CD14-positive monocyte (primary cell): ENCODE results near the gene TRIM23. TPM values are rescaled to one million over a fixed set of nuclear protein-coding genes. Genes with fewer than 3 reads are reported as not detected.
"Not testable (repeated sequence)": the region's sequence is repeated elsewhere in the genome, so short reads cannot be mapped to it uniquely, and the experiment has no call there.

Experiments used
- DNase-seq, 3 donors: peaks; one replicate each; pipeline ENCODE4 v3.0.0-alpha.2; 2011 to 2022
- H2AFZ ChIP-seq: 2 replicates; pipeline ENCODE4 v1.6.0; 2012; ENCODE audit warnings: mild to moderate bottlenecking, low read depth, low read length, inconsistent platforms; ENCODE audit not compliant: insufficient read depth, poor library complexity, severe bottlenecking
- H3K27ac ChIP-seq, 2 donors: 1 replicate in 1 of 2; 2 replicates in 1 of 2; pipeline ENCODE4 v1.5.1; 2012 to 2013; ENCODE audit warnings: low read length in 2 of 2, control low read depth in 1 of 2, inconsistent platforms in 1 of 2, low read depth in 1 of 2, mild to moderate bottlenecking in 1 of 2
- H3K27me3 ChIP-seq, 2 donors: one replicate each; pipeline versions ENCODE4 v1.6.0 to v1.6.1; 2011 to 2013; ENCODE audit warnings: low read length in 2 of 2; ENCODE audit not compliant: control insufficient read depth in 2 of 2, insufficient read depth in 2 of 2
- H3K36me3 ChIP-seq, 2 donors: replicated peaks in 1 of 2; 1 replicate in 1 of 2; 2 replicates in 1 of 2; pipeline versions ENCODE4 v1.5.1 to v1.6.1; 2012 to 2013; ENCODE audit warnings: low read length in 2 of 2, control low read depth in 1 of 2, inconsistent platforms in 1 of 2, mild to moderate bottlenecking in 1 of 2; ENCODE audit not compliant: insufficient read depth in 2 of 2, control insufficient read depth in 1 of 2
- H3K4me1 ChIP-seq, 2 donors: 1 replicate in 1 of 2; 2 replicates in 1 of 2; pipeline versions ENCODE4 v1.5.1 to v1.6.1; 2012 to 2013; ENCODE audit warnings: low read length in 2 of 2, control low read depth in 1 of 2, inconsistent platforms in 1 of 2, mild to moderate bottlenecking in 1 of 2, moderate library complexity in 1 of 2; ENCODE audit not compliant: insufficient read depth in 2 of 2, control insufficient read depth in 1 of 2
- H3K4me2 ChIP-seq: replicated peaks from 2 replicates; pipeline ENCODE3; 2012; ENCODE audit warnings: low read length, moderate library complexity, mild to moderate bottlenecking; ENCODE audit not compliant: poor library complexity, severe bottlenecking; ENCODE audit errors: extremely low read depth
- H3K4me3 ChIP-seq, 3 experiments: fragments of 200-600 bp in 1 of 3; sonication (generic) in 1 of 3; replicated peaks in 1 of 3; 1 replicate in 2 of 3; 2 replicates in 1 of 3; pipeline ENCODE4 v1.5.1; 2011 to 2013; ENCODE audit warnings: low read length in 3 of 3, mild to moderate bottlenecking in 3 of 3, control low read depth in 2 of 3, low read depth in 2 of 3, inconsistent platforms in 1 of 3, moderate library complexity in 1 of 3
- H3K79me2 ChIP-seq: 2 replicates; pipeline ENCODE4 v1.6.0; 2012; ENCODE audit warnings: mild to moderate bottlenecking, control low read depth, inconsistent platforms, low read length, moderate library complexity; ENCODE audit not compliant: insufficient read depth
- H3K9ac ChIP-seq: 2 replicates; pipeline ENCODE4 v1.6.0; 2017; ENCODE audit warnings: low read length, mild to moderate bottlenecking; ENCODE audit not compliant: insufficient read depth, poor library complexity, severe bottlenecking
- H3K9me3 ChIP-seq, 2 donors: replicated peaks in 1 of 2; 1 replicate in 1 of 2; 2 replicates in 1 of 2; pipeline versions ENCODE4 v1.5.1 to v1.6.1; 2012 to 2013; ENCODE audit warnings: low read length in 2 of 2, control low read depth in 1 of 2; ENCODE audit not compliant: control insufficient read depth in 1 of 2, insufficient read depth in 1 of 2
- H4K20me1 ChIP-seq: 2 replicates; pipeline ENCODE4 v1.6.0; 2012; ENCODE audit warnings: mild to moderate bottlenecking, low read length, control low read depth, moderate library complexity; ENCODE audit not compliant: insufficient read depth
- H3K27ac Mint-ChIP-seq, 7 donors: one replicate each; pipeline ENCODE4 v1.8.0; 2020; ENCODE audit warnings: mild to moderate bottlenecking in 7 of 7, mixed read lengths in 7 of 7, moderate library complexity in 6 of 7, inconsistent platforms in 2 of 7
- H3K27me3 Mint-ChIP-seq, 3 donors: one replicate each; pipeline ENCODE4 v1.8.0; 2021 to 2022; ENCODE audit warnings: low read depth in 3 of 3, mild to moderate bottlenecking in 3 of 3, mixed read lengths in 3 of 3, moderate library complexity in 3 of 3, inconsistent platforms in 1 of 3
- H3K36me3 Mint-ChIP-seq, 2 donors: one replicate each; pipeline ENCODE4 v1.8.0; 2020; ENCODE audit warnings: mixed read lengths in 2 of 2, inconsistent platforms in 1 of 2, mild to moderate bottlenecking in 1 of 2
- H3K4me1 Mint-ChIP-seq: one replicate; pipeline ENCODE4 v1.8.0; 2020; ENCODE audit warnings: mild to moderate bottlenecking, mixed read lengths
- H3K4me3 Mint-ChIP-seq, 2 donors: one replicate each; pipeline ENCODE4 v1.8.0; 2020; ENCODE audit warnings: mild to moderate bottlenecking in 2 of 2, mixed read lengths in 2 of 2, moderate library complexity in 1 of 2
- H3K9me3 Mint-ChIP-seq, 7 donors: one replicate each; pipeline ENCODE4 v1.8.0; 2020 to 2022; ENCODE audit warnings: mixed read lengths in 7 of 7, mild to moderate bottlenecking in 6 of 7, moderate library complexity in 6 of 7, inconsistent platforms in 2 of 7
- CTCF ChIP-seq: fragments of 200-600 bp; IDR thresholded peaks from one replicate; pipeline ENCODE4 v1.8.0; 2022; ENCODE audit warnings: antibody characterized with exemption, mild to moderate bottlenecking
- WGBS: methylation state at CpG from one replicate; pipeline ENCODE4 v1.1.5; 2013; ENCODE audit warnings: missing lambda C conversion rate; ENCODE audit not compliant: insufficient coverage; 5-methylcytosine and 5-hydroxymethylcytosine counted together
- intact Hi-C, 2 donors: fragments of 100-400 bp; cut with micrococcal nuclease; formaldehyde crosslinking; loops; one replicate each; pipeline versions ENCODE4 v1.15.0 to v1.15.1; 2023
- polyA plus RNA-seq, 3 donors: library from polyadenylated mRNA; depleted of rRNA in 1 of 3; unstranded in 2 of 3; stranded (reverse) in 1 of 3; fragments of 300-500 nt in 2 of 3; fragments of >200 nt in 1 of 3; fragmentation: Illumina TruSeq in 2 of 3; gene quantifications; 1 replicate in 2 of 3; 2 replicates in 1 of 3; pipeline ENCODE4 v1.2.3, GENCODE V29; 2012 to 2021

TRIM23 gene
- polyA plus RNA-seq, 3 donors: 3.2 to 5.6 (median 3.3) TPM

GRCh38 chr5:65623482-65623881, 651 bp downstream of the TRIM23 start:
- Histone ChIP-seq H3K36me3 (peaks cover 2 to 5% of the 10 kb centered on the region in 2 donors), H3K27me3 (no peaks in the 10 kb centered on the region), H2AFZ (peak overlapping the region; percentile 97), H3K9me3 (no peaks in the 10 kb centered on the region), H4K20me1 (peaks cover 10% of the 10 kb centered on the region), H3K4me1 (peaks cover 18 to 35% of the 10 kb centered on the region in 2 donors), H3K9ac (peak overlapping the region; percentile 83), H3K4me3 (peak overlapping the region; percentile 86 to 98 (median 94)), H3K4me2 (peak overlapping the region; percentile 80), H3K79me2 (peaks cover 93% of the 10 kb centered on the region), H3K27ac (peak overlapping the region in 1 of 2 donors; percentile 93)
- TF ChIP-seq CTCF: no peak
- WGBS: 33% methylated on average over 2 of the region's 9 CpGs
- Mint-ChIP-seq H3K9me3 (peaks cover 0 to 2% (median 0%) of the 10 kb centered on the region in 7 donors), H3K27ac (peak overlapping the region in 5 of 7 donors; percentile 94 to 98 (median 97)), H3K4me1 (peaks cover 27% of the 10 kb centered on the region), H3K27me3 (no peaks in the 10 kb centered on the region), H3K36me3 (peaks cover 1 to 9% of the 10 kb centered on the region in 2 donors), H3K4me3 (peak overlapping the region; percentile 90 to 99)
- no peak for DNase-seq
- intact Hi-C loops: loop anchor here (5.0 to 10.0 kb wide), 4 partner anchors 99 to 521 kb away; partner anchors contain the start of genes NLN (in 2 of the 2), SGTB (in 2 of the 2) and SREK1 (in 2 of the 2)

GRCh38 chr5:65621961-65622360, 2.2 kb downstream of the TRIM23 start:
- H3K79me2 ChIP-seq: peaks cover 81% of the 10 kb centered on the region
- H3K4me2 ChIP-seq, H3K9me3 ChIP-seq, H2AFZ ChIP-seq, H3K4me3 Mint-ChIP-seq, H3K9me3 Mint-ChIP-seq, H3K27me3 ChIP-seq, H3K27me3 Mint-ChIP-seq, H3K9ac ChIP-seq, DNase-seq, H3K27ac ChIP-seq, H3K4me3 ChIP-seq, H3K27ac Mint-ChIP-seq: not testable (repeated sequence)
- H3K4me1 ChIP-seq: peaks cover 18 to 35% of the 10 kb centered on the region in 2 donors
- peaks cover 8 to 13% of the 10 kb centered on the region in 2 donors for H3K36me3 Mint-ChIP-seq
- H4K20me1 ChIP-seq: peaks cover 12% of the 10 kb centered on the region
- peaks cover 24% of the 10 kb centered on the region for H3K4me1 Mint-ChIP-seq
- H3K36me3 ChIP-seq: peaks cover 9 to 18% of the 10 kb centered on the region in 2 donors
- WGBS: 95% methylated on average over 3 of the region's 4 CpGs
- intact Hi-C loops: loop anchor here (5.0 to 10.0 kb wide), 4 partner anchors 100 to 523 kb away; partner anchors contain the start of genes NLN (in 2 of the 2), SGTB (in 2 of the 2) and SREK1 (in 2 of the 2)
